ENCODE data around the gene PIPOX. TPM values are rescaled to one million over a fixed set of nuclear protein-coding genes. Genes with fewer than 3 reads are reported as not detected.

Gene PIPOX
- total RNA-seq, 1 donor from 2014 or later = 1.5 TPM

DNA sequence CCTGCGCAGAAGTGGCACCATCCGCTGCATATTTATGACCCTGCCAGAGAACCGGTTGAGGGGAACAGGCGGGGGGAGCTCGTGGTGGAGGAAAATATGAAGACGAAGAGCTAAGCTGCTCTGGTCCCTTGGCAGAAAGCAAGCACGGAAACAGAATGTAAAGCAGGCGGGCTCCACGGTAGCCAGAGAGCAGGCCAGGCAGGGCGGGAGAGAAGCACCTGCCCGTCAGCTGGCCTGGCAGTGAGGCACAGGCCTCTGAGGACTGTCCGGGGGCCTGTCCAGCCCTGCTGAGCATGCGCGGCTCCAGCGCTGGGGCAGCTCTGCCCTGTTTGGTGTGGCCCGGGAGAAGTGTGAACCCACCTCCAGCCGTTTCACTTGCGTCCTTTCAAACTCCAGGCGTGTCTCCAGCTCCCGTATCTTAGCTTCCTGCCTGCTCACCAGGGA is 46.7 kb downstream of the PIPOX start:
- Mint-ChIP-seq H3K9me3 (ENCODE audit: low read depth) (no peaks in the 10 kb centered on the region), H3K4me3 (ENCODE audit: unreplicated experiment) (no peak overlapping the region), H3K36me3 (ENCODE audit: low read depth) (peaks cover 35% of the 10 kb centered on the region), H3K27me3 (ENCODE audit: low read depth) (no peaks in the 10 kb centered on the region), H3K27ac (ENCODE audit: unreplicated experiment) (no peak overlapping the region), H3K4me1 (ENCODE audit: low read depth) (peaks cover 9% of the 10 kb centered on the region)
- TF ChIP-seq, protein P1, sequence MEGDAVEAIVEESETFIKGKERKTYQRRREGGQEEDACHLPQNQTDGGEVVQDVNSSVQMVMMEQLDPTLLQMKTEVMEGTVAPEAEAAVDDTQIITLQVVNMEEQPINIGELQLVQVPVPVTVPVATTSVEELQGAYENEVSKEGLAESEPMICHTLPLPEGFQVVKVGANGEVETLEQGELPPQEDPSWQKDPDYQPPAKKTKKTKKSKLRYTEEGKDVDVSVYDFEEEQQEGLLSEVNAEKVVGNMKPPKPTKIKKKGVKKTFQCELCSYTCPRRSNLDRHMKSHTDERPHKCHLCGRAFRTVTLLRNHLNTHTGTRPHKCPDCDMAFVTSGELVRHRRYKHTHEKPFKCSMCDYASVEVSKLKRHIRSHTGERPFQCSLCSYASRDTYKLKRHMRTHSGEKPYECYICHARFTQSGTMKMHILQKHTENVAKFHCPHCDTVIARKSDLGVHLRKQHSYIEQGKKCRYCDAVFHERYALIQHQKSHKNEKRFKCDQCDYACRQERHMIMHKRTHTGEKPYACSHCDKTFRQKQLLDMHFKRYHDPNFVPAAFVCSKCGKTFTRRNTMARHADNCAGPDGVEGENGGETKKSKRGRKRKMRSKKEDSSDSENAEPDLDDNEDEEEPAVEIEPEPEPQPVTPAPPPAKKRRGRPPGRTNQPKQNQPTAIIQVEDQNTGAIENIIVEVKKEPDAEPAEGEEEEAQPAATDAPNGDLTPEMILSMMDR (IDR thresholded peaks at IDR 0.05) = no peak
- no peak for DNase-seq (ENCODE audit: low spot score)

DNA sequence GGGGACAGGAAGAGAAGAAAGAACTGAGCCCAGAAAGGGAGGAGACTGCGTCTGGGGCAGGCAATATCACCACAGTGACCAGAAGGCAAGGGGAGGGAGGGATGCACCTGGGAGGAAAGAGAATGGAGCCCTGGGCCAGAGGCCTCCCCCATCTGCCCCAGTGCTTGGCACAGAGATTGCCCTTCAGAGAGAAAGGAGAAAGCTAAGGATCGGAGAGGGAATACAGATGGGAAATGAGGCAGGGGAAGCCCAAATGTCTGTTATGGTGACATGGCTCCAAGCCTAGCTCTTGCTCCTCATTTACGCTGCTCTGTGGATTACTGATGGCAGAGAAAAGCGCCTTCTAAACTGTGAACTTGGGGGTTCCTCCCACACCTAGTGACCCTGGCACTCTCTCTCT is 47.2 kb downstream of the PIPOX start:
- Mint-ChIP-seq H3K4me3 (ENCODE audit: unreplicated experiment) (no peak overlapping the region), H3K4me1 (ENCODE audit: low read depth) (peaks cover 4% of the 10 kb centered on the region), H3K27ac (ENCODE audit: unreplicated experiment) (no peak overlapping the region), H3K36me3 (ENCODE audit: low read depth) (peaks cover 35% of the 10 kb centered on the region), H3K9me3 (ENCODE audit: low read depth) (no peaks in the 10 kb centered on the region), H3K27me3 (ENCODE audit: low read depth) (no peaks in the 10 kb centered on the region)
- TF ChIP-seq, protein P1 (IDR thresholded peaks at IDR 0.05) = no peak
- DNase-seq (ENCODE audit: low spot score) = no peak

DNA sequence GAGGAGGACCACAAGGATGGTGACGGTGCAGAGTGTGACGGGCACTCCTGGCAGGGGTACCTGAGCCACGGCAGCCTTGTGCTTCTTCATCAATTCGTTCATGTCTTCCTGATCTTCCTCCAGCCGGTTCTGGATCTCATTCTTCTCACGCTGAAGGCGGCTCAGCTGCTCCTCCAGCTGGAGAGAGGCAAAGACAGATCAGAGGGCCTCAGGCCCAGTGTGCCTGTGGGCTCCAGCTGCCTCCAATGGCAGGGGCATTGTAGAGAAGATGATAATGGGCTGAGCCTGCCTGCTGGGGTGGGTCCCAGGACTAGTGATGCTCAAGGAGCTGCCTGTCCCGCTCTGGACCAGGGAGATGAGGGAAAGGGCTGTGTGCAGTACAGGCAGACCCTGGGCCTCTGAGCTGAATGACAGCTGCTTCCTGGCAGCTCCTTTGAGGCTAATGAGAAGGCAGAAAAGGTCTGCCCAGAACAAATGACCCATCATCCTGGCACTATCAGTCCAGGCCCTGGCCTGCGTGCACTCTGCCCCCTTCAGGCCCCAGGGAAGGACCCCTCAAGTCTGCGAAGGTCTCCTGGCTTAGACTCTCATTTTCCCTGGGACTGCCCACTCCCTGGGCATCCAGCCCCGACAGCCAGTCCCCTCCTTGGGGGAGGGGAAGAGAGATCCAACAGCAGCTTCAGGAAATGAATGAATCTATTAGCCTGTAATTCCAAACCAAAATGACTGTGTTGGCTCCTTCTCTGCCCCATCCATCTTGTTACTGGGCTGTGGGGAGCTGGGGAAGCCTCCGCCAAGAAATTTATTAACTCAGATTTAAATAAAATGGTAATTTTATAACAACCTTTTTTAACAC is 48.0 kb downstream of the PIPOX start:
- Mint-ChIP-seq H3K9me3 (ENCODE audit: low read depth) (no peaks in the 10 kb centered on the region), H3K4me3 (ENCODE audit: unreplicated experiment) (no peak overlapping the region), H3K4me1 (ENCODE audit: low read depth) (no peaks in the 10 kb centered on the region), H3K36me3 (ENCODE audit: low read depth) (peaks cover 36% of the 10 kb centered on the region), H3K27ac (ENCODE audit: unreplicated experiment) (no peak overlapping the region), H3K27me3 (ENCODE audit: low read depth) (no peaks in the 10 kb centered on the region)
- no peak for DNase-seq (ENCODE audit: low spot score)
- TF ChIP-seq, protein P1 (IDR thresholded peaks at IDR 0.05) = no peak

DNA sequence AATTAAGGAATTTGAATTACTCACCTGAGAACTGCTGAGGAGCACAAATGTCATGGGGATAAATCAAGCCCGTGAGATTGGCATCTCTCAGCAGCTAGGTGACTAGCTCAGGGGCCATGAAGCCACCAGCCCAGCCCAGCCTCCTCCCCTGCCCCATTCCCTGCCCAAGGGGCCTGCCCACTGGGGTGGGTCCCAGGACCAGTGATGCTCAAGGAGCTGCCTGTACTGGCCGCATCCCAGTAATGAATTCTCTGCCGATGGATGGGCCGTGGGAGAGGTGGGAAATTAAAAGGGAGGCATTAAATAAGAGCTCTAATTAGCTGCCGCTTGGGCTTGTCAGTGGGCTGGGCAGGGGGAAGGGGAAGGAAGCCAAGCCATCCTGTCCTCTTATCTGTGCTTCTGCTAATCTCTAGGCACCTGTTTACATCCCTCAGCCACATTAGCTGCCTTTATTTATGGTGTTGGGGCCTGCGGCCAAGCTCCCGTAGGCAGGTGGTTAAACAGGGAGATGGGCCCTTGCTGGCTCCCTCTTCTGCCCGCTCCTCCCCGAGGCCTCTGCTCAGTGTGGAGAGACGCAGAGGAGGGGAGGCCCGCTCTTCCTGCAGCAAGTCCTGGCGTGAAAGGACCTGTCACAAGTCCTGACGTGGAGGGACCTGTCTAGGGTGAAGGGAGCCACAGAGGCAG is 48.8 kb downstream of the PIPOX start:
- no peak for DNase-seq (ENCODE audit: low spot score)
- Mint-ChIP-seq H3K4me1 (ENCODE audit: low read depth) (no peaks in the 10 kb centered on the region), H3K9me3 (ENCODE audit: low read depth) (no peaks in the 10 kb centered on the region), H3K27ac (ENCODE audit: unreplicated experiment) (no peak overlapping the region), H3K36me3 (ENCODE audit: low read depth) (peaks cover 34% of the 10 kb centered on the region), H3K4me3 (ENCODE audit: unreplicated experiment) (no peak overlapping the region), H3K27me3 (ENCODE audit: low read depth) (no peaks in the 10 kb centered on the region)
- TF ChIP-seq, protein P1 (IDR thresholded peaks at IDR 0.05) = no peak

DNA sequence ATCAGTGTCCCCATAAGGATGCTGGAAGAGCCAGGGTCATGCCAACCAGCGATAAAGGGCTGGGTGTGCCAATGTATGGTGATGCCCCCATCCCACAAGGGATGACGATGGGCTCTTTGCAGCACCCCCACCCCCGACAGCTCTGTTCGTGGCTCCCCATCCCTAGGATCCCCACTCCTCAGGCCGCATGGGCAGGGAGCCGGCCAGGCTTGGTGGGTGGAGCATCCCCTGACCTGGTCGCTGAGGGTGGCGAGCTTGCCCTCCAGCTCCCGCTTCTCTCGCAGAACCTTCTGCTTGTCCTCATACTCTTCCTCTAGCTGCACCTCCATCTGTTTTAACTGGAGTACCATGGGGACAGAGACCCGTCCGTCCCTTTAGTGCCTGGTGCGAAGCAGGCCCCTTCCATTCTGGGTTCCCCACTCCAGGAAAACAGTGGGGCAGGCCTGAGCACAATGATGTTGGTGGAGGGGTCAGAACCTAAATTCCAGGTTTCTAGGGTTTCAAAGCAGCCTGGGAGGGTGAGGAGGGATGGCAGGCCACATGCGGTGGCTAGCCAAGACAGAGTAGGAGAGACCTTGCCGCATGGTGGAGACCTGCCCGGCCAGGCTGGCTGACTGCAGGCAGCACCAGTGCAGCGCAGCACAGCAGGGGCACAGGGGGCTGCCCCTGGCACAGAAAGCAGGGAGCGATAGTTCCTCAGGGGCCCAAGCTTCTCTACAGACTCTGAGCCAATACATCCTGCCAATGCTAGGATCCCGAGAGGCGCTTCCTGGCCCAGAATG is 50.3 kb downstream of the PIPOX start:
- TF ChIP-seq, protein P1 (IDR thresholded peaks at IDR 0.05) = no peak
- no peak overlapping the region for H3K27ac Mint-ChIP-seq (ENCODE audit: unreplicated experiment)
- H3K4me1 Mint-ChIP-seq (ENCODE audit: low read depth) = no peaks in the 10 kb centered on the region
- H3K27me3 Mint-ChIP-seq (ENCODE audit: low read depth) = no peaks in the 10 kb centered on the region
- no peaks in the 10 kb centered on the region for H3K9me3 Mint-ChIP-seq (ENCODE audit: low read depth)
- no peak overlapping the region for H3K4me3 Mint-ChIP-seq (ENCODE audit: unreplicated experiment)
- DNase-seq (ENCODE audit: low spot score) = no peak
- peaks cover 35% of the 10 kb centered on the region for H3K36me3 Mint-ChIP-seq (ENCODE audit: low read depth)
